ENCODE data around the gene FCGBP.
"Not testable (repeated sequence)": the region's sequence is repeated elsewhere in the genome, so short reads cannot be mapped to it uniquely, and the experiment has no call there.

FCGBP gene

GRCh38 chr19:39919976-39920375 is 14.5 kb downstream of the FCGBP start:
- no peak for DNase-seq (ENCODE audit: low read depth in 2 of 2, low spot score in 1 of 2)

- DNase-seq (ENCODE audit: low read depth in 2 of 2, low spot score in 1 of 2) = no peak
Observed at GRCh38 chr19:39918183-39918651, 16.2 kb downstream of the FCGBP start.

GRCh38 chr19:39917561-39918182 is 16.8 kb downstream of the FCGBP start:
- DNase-seq (ENCODE audit: low read depth in 2 of 2, low spot score in 1 of 2) = no peak

GRCh38 chr19:39916851-39917396 is 17.5 kb downstream of the FCGBP start:
- DNase-seq (ENCODE audit: low read depth in 2 of 2, low spot score in 1 of 2) = no peak

GRCh38 chr19:39916236-39916635 is 18.2 kb downstream of the FCGBP start:
- DNase-seq (ENCODE audit: low read depth in 2 of 2, low spot score in 1 of 2) = no peak

- DNase-seq (ENCODE audit: low read depth in 2 of 2, low spot score in 1 of 2) = no peak
Observed at GRCh38 chr19:39915848-39916215, 18.6 kb downstream of the FCGBP start.

GRCh38 chr19:39915101-39915847 is 19.2 kb downstream of the FCGBP start:
- no peak for DNase-seq (ENCODE audit: low read depth in 2 of 2, low spot score in 1 of 2)

- DNase-seq (ENCODE audit: low read depth in 2 of 2, low spot score in 1 of 2) = no peak
Observed at GRCh38 chr19:39913682-39914333, 20.6 kb downstream of the FCGBP start.

- DNase-seq (ENCODE audit: low read depth in 2 of 2, low spot score in 1 of 2) = no peak
Observed at GRCh38 chr19:39908803-39909202, 25.6 kb downstream of the FCGBP start.

- no peak for DNase-seq (ENCODE audit: low read depth in 2 of 2, low spot score in 1 of 2)
Observed at GRCh38 chr19:39906820-39907611, 27.4 kb downstream of the FCGBP start.

GRCh38 chr19:39906283-39906682 is 28.2 kb downstream of the FCGBP start:
- no peak for DNase-seq (ENCODE audit: low read depth in 2 of 2, low spot score in 1 of 2)

GRCh38 chr19:39903486-39904091 is 30.8 kb downstream of the FCGBP start:
- DNase-seq (ENCODE audit: low read depth in 2 of 2, low spot score in 1 of 2) = not testable (repeated sequence)

GRCh38 chr19:39902326-39902725 is 32.1 kb downstream of the FCGBP start:
- not testable (repeated sequence) for DNase-seq (ENCODE audit: low read depth in 2 of 2, low spot score in 1 of 2)

- DNase-seq (ENCODE audit: low read depth in 2 of 2, low spot score in 1 of 2) = not testable (repeated sequence)
Observed at GRCh38 chr19:39901681-39902080, 32.8 kb downstream of the FCGBP start.

GRCh38 chr19:39898858-39899257 is 35.6 kb downstream of the FCGBP start:
- DNase-seq (ENCODE audit: low read depth in 2 of 2, low spot score in 1 of 2) = not testable (repeated sequence)

GRCh38 chr19:39897511-39898245 is 36.8 kb downstream of the FCGBP start:
- not testable (repeated sequence) for DNase-seq (ENCODE audit: low read depth in 2 of 2, low spot score in 1 of 2)

GRCh38 chr19:39895096-39895495 is 39.3 kb downstream of the FCGBP start:
- DNase-seq (ENCODE audit: low read depth in 2 of 2, low spot score in 1 of 2) = not testable (repeated sequence)

GRCh38 chr19:39894236-39894606 is 40.2 kb downstream of the FCGBP start:
- not testable (repeated sequence) for DNase-seq (ENCODE audit: low read depth in 2 of 2, low spot score in 1 of 2)

GRCh38 chr19:39893366-39894235 is 40.8 kb downstream of the FCGBP start:
- DNase-seq (ENCODE audit: low read depth in 2 of 2, low spot score in 1 of 2) = peak in 1 of 2 donors; percentile 72

All from stimulated activated CD8-positive, alpha-beta memory T cell treated with anti-CD3 and anti-CD28 coated beads, Interleukin-4, amount 100 ng/mL, for 4 hours (primary cell).